Pancreas (tissue), 10 donors: Measurements from ENCODE around the gene MTREX. TPM values are rescaled to one million over a fixed set of nuclear protein-coding genes. Genes with fewer than 3 reads are reported as not detected.
A peak's percentile ranks its signal among the peaks of the same experiment; 100 is the strongest.

Experiments
- ATAC-seq, 4 donors: fragments of 200-7000 bp; cut with Tn5 transposase; one replicate each; pipeline versions ENCODE4 v1.8.0 to v1.9.1; 2020; ENCODE audit warnings: mild to moderate bottlenecking in 4 of 4, moderate library complexity in 4 of 4
- DNase-seq, 6 donors: peaks; one replicate each; pipeline ENCODE4 v3.0.0-alpha.2; 2020
- FAIRE-seq: peaks from 2 replicates; lab custom pipeline; 2012; peaks lifted over from hg19 to GRCh38; lab: Jason Lieb, UNC
- H3K27ac ChIP-seq, 4 donors: fragments of 200-600 bp; sonication (generic); 1 replicate in 3 of 4; 2 replicates in 1 of 4; pipeline versions ENCODE4 v1.5.0 to v1.8.0; 2020
- H3K27me3 ChIP-seq, 4 donors: fragments of 200-600 bp; one replicate each; pipeline ENCODE4 v1.8.0; 2021
- H3K36me3 ChIP-seq, 3 donors: fragments of 200-600 bp; sonication (generic) in 1 of 3; one replicate each; pipeline versions ENCODE4 v1.5.0 to v1.8.0; 2020 to 2021
- H3K4me1 ChIP-seq, 3 donors: fragments of 200-600 bp; one replicate each; pipeline ENCODE4 v1.8.0; 2021
- H3K4me3 ChIP-seq, 4 donors: fragments of 200-600 bp; sonication (generic) in 2 of 4; one replicate each; pipeline versions ENCODE4 v1.5.0 to v1.8.0; 2020 to 2021
- H3K9me3 ChIP-seq, 4 donors: fragments of 200-600 bp; one replicate each; pipeline ENCODE4 v1.8.0; 2021
- CTCF ChIP-seq, 4 donors: fragments of 200-600 bp; sonication (generic) in 3 of 4; IDR thresholded peaks; one replicate each; pipeline versions ENCODE4 v1.5.0 to v1.8.0; 2021; ENCODE audit warnings: antibody characterized with exemption in 4 of 4
- WGBS, 2 donors: extraction: QIAGEN DNeasy Blood & Tissue Kit; methylation state at CpG; one replicate each; pipeline ENCODE4 v1.1.7; 2013; 5-methylcytosine and 5-hydroxymethylcytosine counted together
- intact Hi-C, 3 donors: fragments of 100-400 bp; cut with DNase I; formaldehyde crosslinking; loops; one replicate each; pipeline versions ENCODE4 v1.11.1 to v1.14.2; 2022
- polyA plus RNA-seq, 2 donors: library from polyadenylated mRNA; stranded (reverse); fragments of 200-250 nt; gene quantifications; one replicate each; pipeline ENCODE4 v1.2.3, GENCODE V29; 2013
- total RNA-seq, 6 donors: library from RNA; stranded (reverse); fragmentation: NEBNext Ultra II Directional in 4 of 6; extraction: Animal tissue kit (Norgen Biotek cat#: 25700) in 4 of 6; gene quantifications; one replicate each; pipeline versions ENCODE4 v1.2.1 to v1.2.4, GENCODE V29; 2021 to 2023
- donor health status: healthy with polysubstance abuse.
- donor health status: DM: no; HTN: no; CAD: no; lungs with moderate emphysema.
- donor health status: DM: no; HTN: no; CAD: no.
- donor health status: control.
- donor health status: control.
- donor health status: Bipolar disorder and iron deficiency.
- donor health status: DM: yes; HTN: yes; CAD: no.
- donor health status: DM: no; HTN: no; CAD: no.
- donor health status: DM: no; HTN: no; CAD: no.
- donor health status: DM: yes; HTN: yes; CAD: no.

The MTREX gene
- total and polyA plus RNA-seq, 8 donors = 13.1 to 36.0 (median 30.7) TPM

DNA sequence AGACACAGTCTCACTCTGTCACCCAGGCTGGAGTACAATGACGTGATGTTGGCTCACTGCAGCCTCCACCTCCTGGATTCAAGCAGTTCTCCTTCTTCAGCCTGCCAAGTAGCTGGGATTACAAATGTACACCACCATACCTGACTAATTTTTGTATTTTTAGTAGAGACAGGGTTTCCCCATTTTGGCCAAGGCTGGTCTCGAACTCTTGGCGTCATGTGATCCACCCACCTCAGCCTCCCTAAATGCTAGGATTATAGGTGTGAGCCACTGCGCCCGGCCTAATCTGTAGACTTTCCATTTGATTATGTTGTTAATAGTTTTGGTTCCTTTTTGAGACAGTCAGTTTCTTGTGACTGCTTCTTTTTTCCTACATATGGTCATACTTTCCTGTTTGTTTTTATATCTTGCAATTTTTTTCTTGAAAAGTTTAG lies 31.0 kb downstream of the MTREX start:
- intact Hi-C loops = no loop called here
- TF ChIP-seq CTCF (IDR thresholded peaks at IDR 0.05) = no peak
- H3K36me3 ChIP-seq = peaks cover 0 to under 1% (median 0%) of the 10 kb centered on the region in 3 donors
- ATAC-seq = no peak
- no peak for FAIRE-seq
- H3K27ac ChIP-seq = no peak overlapping the region
- 93 to 94% methylated on average over 5 of the region's 5 CpGs for WGBS, 2 donors
- no peaks in the 10 kb centered on the region for H3K27me3 ChIP-seq
- DNase-seq = no peak
- H3K4me3 ChIP-seq = no peak overlapping the region
- H3K4me1 ChIP-seq = peaks cover 0 to 9% (median 8%) of the 10 kb centered on the region in 3 donors
- no peaks in the 10 kb centered on the region for H3K9me3 ChIP-seq

DNA sequence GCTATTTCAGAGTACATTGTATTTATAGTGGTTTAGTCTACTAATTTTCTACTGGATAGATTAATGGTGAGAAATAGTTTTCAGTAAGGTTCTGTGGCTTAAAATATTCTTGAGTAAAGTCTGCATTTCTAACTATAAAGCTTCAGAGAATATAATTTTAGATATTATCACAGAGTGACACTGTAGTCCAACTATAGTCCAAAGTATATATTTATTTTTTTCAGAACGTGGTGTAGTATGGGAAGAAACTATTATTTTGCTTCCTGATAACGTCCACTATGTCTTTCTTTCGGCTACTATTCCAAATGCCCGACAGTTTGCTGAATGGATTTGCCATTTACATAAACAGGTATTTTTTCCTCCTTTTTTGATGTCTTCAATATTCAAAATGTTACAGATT lies 35.3 kb downstream of the MTREX start:
- Histone ChIP-seq H3K9me3 (no peaks in the 10 kb centered on the region), H3K36me3 (peaks cover 0 to 13% (median 6%) of the 10 kb centered on the region in 3 donors)
- WGBS, 2 donors = 41 to 47% methylated on average over 4 of the region's 4 CpGs

DNA sequence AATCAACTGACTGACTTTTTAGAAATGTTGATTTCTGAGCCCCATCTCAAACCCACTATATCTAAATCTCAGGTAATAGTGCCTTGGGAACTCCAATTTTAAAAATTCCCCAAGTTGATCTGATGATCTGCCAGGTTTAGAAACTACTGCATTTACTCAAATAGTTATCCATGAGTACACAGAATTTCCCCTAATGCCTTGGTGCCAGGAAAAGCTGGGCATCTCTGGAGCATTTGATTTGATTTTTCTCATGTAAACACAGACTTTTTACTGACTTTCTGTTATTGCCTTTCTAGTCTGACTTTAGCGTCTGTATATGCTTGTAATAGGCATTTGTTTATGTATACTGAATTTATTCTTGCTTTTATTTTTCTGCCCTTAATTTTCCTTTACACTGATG lies 35.8 kb downstream of the MTREX start:
- intact Hi-C loops = no loop called here
- WGBS, 2 donors = 56 to 60% methylated on average over 1 of the region's 1 CpG
- H3K36me3 ChIP-seq = peaks cover 0 to 13% (median 6%) of the 10 kb centered on the region in 3 donors
- no peaks in the 10 kb centered on the region for H3K27me3 ChIP-seq
- ATAC-seq (no peak), DNase-seq (no peak), FAIRE-seq (no peak)
- H3K4me1 ChIP-seq = peaks cover 0 to 24% (median 16%) of the 10 kb centered on the region in 3 donors
- H3K4me3 ChIP-seq = no peak overlapping the region
- no peak for TF ChIP-seq CTCF (IDR thresholded peaks at IDR 0.05)
- H3K9me3 ChIP-seq = no peaks in the 10 kb centered on the region
- no peak overlapping the region for H3K27ac ChIP-seq

More for the DNA sequence above, 35.3 kb downstream of the MTREX start:
- Histone ChIP-seq H3K4me1 (peaks cover 0 to 24% (median 16%) of the 10 kb centered on the region in 3 donors), H3K4me3 (no peak overlapping the region), H3K27me3 (no peaks in the 10 kb centered on the region), H3K27ac (no peak overlapping the region)
- no peak for DNase-seq
- intact Hi-C loops = no loop called here
- FAIRE-seq = no peak
- no peak for ATAC-seq
- no peak for TF ChIP-seq CTCF (IDR thresholded peaks at IDR 0.05)

DNA sequence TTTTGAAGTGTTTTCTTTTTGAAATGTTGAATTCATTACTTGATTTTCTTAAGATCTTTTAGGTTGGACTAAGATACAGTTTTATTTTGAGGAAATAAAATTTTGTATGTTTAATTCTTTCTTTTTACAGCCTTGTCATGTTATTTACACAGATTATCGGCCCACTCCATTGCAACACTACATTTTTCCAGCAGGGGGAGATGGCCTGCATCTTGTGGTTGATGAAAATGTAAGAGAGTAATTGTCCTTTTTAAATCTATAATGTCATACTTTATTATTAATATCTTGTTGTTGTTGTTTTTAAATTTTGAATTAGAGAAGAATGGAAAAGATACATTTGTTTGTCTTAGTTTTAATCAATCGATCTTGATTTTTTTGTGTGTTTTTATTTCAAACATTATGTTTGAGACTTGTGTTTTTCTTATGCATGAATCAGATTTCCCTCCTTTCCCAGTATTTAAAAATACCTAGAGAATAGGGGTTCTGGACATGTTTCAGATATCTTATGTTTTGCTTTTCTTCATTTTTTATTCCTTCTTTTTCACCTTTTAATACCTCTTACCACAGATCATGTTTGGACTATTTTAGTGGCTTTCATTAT lies 36.7 kb downstream of the MTREX start:
- Histone ChIP-seq H3K27ac (no peak overlapping the region), H3K4me3 (no peak overlapping the region), H3K9me3 (no peaks in the 10 kb centered on the region), H3K36me3 (peaks cover under 1 to 16% (median 8%) of the 10 kb centered on the region in 3 donors), H3K4me1 (peaks cover 0 to 24% (median 16%) of the 10 kb centered on the region in 3 donors), H3K27me3 (no peaks in the 10 kb centered on the region)
- intact Hi-C loops = no loop called here
- TF ChIP-seq CTCF (IDR thresholded peaks at IDR 0.05) = peak; percentile 56 to 80 (median 66)
- WGBS, 2 donors = 15 to 16% methylated on average over 2 of the region's 2 CpGs
- FAIRE-seq = peak; percentile 95
- peak; percentile 83 to 93 (median 88) for ATAC-seq
- DNase-seq = peak in 3 of 6 donors; percentile 33 to 64 (median 38)

- Histone ChIP-seq H3K36me3 (peaks cover 5 to 24% (median 15%) of the 10 kb centered on the region in 3 donors), H3K9me3 (no peaks in the 10 kb centered on the region), H3K27ac (peak overlapping the region in 1 of 4 donors; percentile 46), H3K4me1 (peaks cover 0 to 24% (median 16%) of the 10 kb centered on the region in 3 donors), H3K4me3 (no peak overlapping the region), H3K27me3 (no peaks in the 10 kb centered on the region)
- WGBS, 2 donors = 18% methylated on average over 4 of the region's 4 CpGs
- FAIRE-seq = no peak
- intact Hi-C loops = no loop called here
- DNase-seq = no peak
- peak; percentile 80 to 91 (median 89) for ATAC-seq
- TF ChIP-seq CTCF (IDR thresholded peaks at IDR 0.05) = no peak
Measured at GRCh38 chr5:55345327-55345726, 37.5 kb downstream of the MTREX start.
